Measurements from ENCODE around the gene SLC34A3. TPM values are rescaled to one million over a fixed set of nuclear protein-coding genes. Genes with fewer than 3 reads are reported as not detected.

Gene SLC34A3
- total and polyA plus RNA-seq, 2 donors (not counting 1 experiment from before 2014, with no cell fraction given) = not detected

DNA sequence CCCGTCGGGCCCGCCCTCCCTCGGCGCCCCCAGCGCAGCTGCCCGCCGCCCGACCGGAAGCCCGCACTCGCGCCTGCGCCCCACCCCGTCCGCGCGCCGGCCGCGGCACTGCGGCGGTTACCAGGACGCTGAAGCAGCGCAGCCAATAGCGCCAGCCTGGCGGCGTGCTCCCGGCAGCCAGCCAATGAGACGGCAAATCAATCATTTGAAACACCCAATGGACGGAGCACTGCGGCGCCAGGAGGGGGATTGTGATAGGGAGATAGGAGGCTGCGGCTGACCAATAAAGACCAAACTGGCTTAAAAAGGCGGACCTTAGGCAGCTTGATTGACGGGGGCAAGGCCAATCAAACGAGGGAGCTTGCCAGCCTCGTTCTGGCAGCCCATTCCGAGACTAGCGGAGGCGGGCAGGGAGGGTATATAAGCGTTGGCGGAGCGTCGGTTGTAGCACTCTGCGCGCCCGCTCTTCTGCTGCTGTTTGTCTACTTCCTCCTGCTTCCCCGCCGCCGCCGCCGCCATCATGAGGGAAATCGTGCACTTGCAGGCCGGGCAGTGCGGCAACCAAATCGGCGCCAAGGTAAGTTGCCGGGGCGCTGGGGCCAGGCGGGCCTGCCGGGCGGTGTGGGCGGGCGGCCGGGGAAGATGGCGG, 10.3 kb downstream of the SLC34A3 start, which contains the start of gene TUBB4B:
Gene TUBB4B (plus strand): TSS at position 447 of the 649 bp plus-strand sequence. CDS start 74 bp downstream, at position 521.
- under 1% methylated on average over 62 of the region's 67 CpGs for WGBS (ENCODE audit: insufficient coverage)
- POLR2A ChIA-PET = interaction anchor here (0.7 to 1.7 kb wide), 18 partner anchors 14 to 399 kb away, joined by 3 to 29 read pairs (median 4); partner anchors contain the start of genes AJM1, ARRDC1, MAN1B1 and NELFB
- CTCF ChIA-PET = interaction anchor here (0.6 to 8.9 kb wide), 9 partner anchors 12 to 194 kb away, joined by 3 to 76 read pairs (median 6); partner anchors contain the start of genes ANAPC2, CYSRT1, MAN1B1 and NELFB
- intact Hi-C loops (cut with micrococcal nuclease) = loop anchor here (1.0 kb wide), 7 partner anchors 14 to 154 kb away; partner anchors contain the start of genes ANAPC2, NDOR1, NELFB and SSNA1
- Histone ChIP-seq H3K27me3 (replicated peaks in 1 of 4; ENCODE audit: control extremely low read depth in 1 of 4, control insufficient read depth in 3 of 4, insufficient read depth in 4 of 4, low read length in 3 of 4) (no peaks in the 10 kb centered on the region), H3K4me1 (ENCODE audit: control insufficient read depth in 2 of 2, insufficient read depth in 2 of 2, low read length in 2 of 2) (peaks cover 29 to 54% of the 10 kb centered on the region in 2 donors), H3K4me3 (ENCODE audit: control extremely low read depth in 1 of 5, extremely low read depth in 1 of 5, insufficient read depth in 1 of 5, low read depth in 2 of 5, low read length in 4 of 5) (peak within 1 kb of the TSS; percentile 50 to 84 (median 75)), H3K79me2 (ENCODE audit: control insufficient read depth, insufficient read depth, low read length) (peaks cover 59% of the 10 kb centered on the region), H3K9ac (ENCODE audit: low read length) (peak within 1 kb of the TSS; percentile 80), H3K36me3 (replicated peaks in 1 of 2; ENCODE audit: control extremely low read depth in 1 of 2, control insufficient read depth in 1 of 2, extremely low read depth in 1 of 2, insufficient read depth in 2 of 2, low read length in 1 of 2) (peaks cover 0 to 20% of the 10 kb centered on the region in 2 experiments), H3K27ac (ENCODE audit: low read length in 2 of 2) (peak within 1 kb of the TSS; percentile 83 to 90), H2AFZ (ENCODE audit: insufficient read depth, low read depth, low read length, poor library complexity, severe bottlenecking) (peak within 1 kb of the TSS; percentile 89), H3K4me2 (replicated peaks; ENCODE audit: low read depth, low read length, poor library complexity, severe bottlenecking) (peak within 1 kb of the TSS; percentile 96), H4K20me1 (ENCODE audit: control insufficient read depth, insufficient read depth, low read length, poor library complexity, severe bottlenecking) (peaks cover 51% of the 10 kb centered on the region), H3K9me3 (ENCODE audit: control extremely low read depth in 1 of 3, control insufficient read depth in 2 of 3, insufficient read depth in 1 of 3, low read length in 2 of 3) (no peaks in the 10 kb centered on the region)
- Mint-ChIP-seq H3K4me1 (peaks cover 42% of the 10 kb centered on the region), H3K27me3 (no peaks in the 10 kb centered on the region), H3K27ac (peak within 1 kb of the TSS; percentile 97), H3K9me3 (ENCODE audit: insufficient read depth) (no peaks in the 10 kb centered on the region), H3K4me3 (peak within 1 kb of the TSS; percentile 92)
- peak; percentile 74 for ATAC-seq (ENCODE audit: low read depth)
- no peak for TF ChIP-seq EZH2 (IDR thresholded peaks at IDR 0.05; ENCODE audit: borderline replicate concordance, insufficient read depth, low read depth, low read length, poor library complexity, severe bottlenecking)
- TF ChIP-seq CTCF (IDR thresholded peaks at IDR 0.05) = no peak
- DNase-seq = peak; percentile 100

Data from B cell (primary cell).